ENCODE measurements around the gene ANHX.

GRCh38 chr12:133203344-133204263 lies 32.1 kb downstream of the ANHX start:
- TF ChIP-seq, protein P1, sequence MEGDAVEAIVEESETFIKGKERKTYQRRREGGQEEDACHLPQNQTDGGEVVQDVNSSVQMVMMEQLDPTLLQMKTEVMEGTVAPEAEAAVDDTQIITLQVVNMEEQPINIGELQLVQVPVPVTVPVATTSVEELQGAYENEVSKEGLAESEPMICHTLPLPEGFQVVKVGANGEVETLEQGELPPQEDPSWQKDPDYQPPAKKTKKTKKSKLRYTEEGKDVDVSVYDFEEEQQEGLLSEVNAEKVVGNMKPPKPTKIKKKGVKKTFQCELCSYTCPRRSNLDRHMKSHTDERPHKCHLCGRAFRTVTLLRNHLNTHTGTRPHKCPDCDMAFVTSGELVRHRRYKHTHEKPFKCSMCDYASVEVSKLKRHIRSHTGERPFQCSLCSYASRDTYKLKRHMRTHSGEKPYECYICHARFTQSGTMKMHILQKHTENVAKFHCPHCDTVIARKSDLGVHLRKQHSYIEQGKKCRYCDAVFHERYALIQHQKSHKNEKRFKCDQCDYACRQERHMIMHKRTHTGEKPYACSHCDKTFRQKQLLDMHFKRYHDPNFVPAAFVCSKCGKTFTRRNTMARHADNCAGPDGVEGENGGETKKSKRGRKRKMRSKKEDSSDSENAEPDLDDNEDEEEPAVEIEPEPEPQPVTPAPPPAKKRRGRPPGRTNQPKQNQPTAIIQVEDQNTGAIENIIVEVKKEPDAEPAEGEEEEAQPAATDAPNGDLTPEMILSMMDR (IDR thresholded peaks at IDR 0.05), result no peak
- no peak for TF ChIP-seq POLR2A (IDR thresholded peaks at IDR 0.05)
